Renal pelvis (tissue), 4 donors: ENCODE results near the gene AFG1L. TPM values are rescaled to one million over a fixed set of nuclear protein-coding genes. Genes with fewer than 3 reads are reported as not detected.
"Not testable (repeated sequence)": the region's sequence is repeated elsewhere in the genome, so short reads cannot be mapped to it uniquely, and the experiment has no call there.

ENCODE experiments used
- DNase-seq: peaks from one replicate; pipeline ENCODE4 v3.0.0-alpha.2; 2013
- polyA plus RNA-seq, 3 donors: library from polyadenylated mRNA; unstranded; fragments of 120-200 nt; gene quantifications; one replicate each; pipeline ENCODE4 v1.2.1, GENCODE V29; 2013; ENCODE audit not compliant: insufficient read length in 3 of 3

AFG1L gene
- polyA plus RNA-seq, 3 donors = 7.3 to 8.4 (median 8.3) TPM

DNA sequence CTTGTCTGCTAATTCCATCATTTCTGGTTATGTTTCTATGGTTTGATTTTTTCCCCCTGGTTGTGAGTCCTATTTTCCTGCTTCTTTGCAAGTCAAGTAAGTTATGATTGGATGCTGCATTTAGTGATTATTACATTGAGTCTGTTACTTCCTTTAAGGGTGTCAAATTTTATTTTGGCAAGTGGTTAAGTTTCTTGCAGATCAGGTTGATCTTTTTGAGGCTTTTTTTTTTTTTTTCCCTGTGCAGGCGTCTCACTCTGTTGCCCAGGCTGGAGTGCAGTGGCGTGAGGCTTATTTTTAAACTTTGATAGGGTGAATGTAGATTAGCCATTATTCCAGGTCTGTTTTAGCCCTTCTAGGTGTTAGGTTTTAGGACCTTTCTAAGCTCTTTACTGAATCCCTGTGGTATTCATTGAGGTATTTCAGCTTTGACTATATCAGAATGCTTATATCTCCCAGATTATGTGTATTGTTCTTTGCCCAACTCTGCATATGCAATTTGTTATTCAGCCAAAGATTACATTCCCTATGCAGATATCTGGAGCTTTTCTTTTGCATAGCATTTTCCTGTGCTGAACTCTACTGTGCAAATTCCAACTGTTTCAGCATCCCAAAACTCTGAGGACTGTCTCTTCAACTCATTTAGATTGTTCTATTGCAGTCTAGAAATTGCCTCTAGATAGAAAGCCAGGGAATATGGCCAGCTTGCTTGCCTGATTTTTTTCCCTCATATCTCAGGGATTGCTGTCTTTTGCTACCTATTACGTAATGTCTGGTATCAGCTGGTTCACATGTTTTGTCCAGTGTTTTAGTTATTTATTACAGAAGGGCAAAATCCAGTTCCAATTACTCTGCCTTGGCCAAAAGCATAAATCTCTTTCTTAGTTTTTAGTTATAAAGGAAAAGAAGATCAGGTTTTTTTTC, 113.3 kb downstream of the AFG1L start:
- no peak for DNase-seq

DNA sequence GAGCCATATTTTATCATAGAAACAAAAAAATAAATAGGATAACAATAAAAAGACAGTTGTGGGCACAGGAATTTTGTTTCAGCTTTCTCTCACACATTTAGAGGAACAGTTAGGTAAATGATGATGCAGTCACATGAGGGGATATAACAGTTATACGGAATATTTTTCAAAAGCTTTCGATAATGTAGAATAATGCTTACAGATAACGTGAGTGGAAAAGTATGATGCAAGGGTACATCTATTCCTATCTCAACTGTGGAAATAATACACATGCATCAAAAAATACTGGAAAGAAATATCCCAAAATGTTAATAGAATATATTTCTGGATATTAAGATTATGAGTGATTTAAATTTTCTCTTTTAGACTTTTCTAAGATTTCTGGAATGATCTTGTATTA, 114.0 kb downstream of the AFG1L start:
- no peak for DNase-seq

DNA sequence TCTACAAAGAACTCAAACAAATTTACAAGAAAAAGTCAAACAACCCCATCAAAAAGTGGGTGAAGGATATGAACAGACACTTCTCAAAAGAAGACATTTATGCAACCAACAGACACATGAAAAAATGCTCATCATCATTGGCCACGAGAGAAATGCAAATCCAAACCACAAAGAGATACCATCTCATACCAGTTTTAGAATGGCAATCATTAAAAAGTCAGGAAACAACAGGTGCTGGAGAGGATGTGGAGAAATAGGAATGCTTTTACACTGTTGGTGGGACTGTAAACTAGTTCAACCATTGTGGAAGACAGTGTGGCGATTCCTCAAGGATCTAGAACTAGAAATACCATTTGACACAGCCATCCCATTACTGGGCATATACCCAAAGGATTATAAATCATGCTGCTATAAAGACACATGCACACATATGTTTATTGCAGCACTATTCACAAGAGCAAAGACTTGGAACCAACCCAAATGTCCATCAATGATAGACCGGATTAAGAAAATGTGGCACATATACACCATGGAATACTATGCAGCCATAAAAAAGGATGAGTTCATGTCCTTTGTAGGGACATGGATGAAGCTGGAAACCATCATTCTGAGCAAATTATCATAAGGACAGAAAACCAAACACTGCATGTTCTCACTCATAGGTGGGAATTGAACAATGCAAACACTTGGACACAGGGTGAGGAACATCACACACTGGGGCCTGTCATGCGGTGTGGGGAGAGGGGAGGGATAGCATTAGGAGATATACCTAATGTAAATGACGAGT, 121.4 kb downstream of the AFG1L start:
- not testable (repeated sequence) for DNase-seq

DNA sequence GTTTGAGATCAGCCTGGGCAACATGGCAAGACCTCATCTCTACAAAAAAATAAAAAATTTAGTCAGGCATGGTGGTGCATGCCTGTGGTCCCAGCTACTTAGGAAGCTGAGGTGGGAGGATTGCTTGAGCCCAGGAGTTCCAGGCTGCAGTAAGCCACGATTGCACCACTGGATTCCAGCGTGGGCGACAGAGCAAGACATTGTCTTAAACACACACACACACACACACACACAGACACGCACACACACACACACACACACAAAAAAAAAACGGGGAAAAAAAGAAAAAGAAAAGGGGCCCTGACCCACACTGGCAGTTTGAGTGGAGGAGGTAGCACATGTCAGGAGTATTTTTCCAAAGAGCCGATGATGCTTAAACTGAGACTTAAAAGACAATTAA, 122.2 kb downstream of the AFG1L start:
- DNase-seq = no peak

DNA sequence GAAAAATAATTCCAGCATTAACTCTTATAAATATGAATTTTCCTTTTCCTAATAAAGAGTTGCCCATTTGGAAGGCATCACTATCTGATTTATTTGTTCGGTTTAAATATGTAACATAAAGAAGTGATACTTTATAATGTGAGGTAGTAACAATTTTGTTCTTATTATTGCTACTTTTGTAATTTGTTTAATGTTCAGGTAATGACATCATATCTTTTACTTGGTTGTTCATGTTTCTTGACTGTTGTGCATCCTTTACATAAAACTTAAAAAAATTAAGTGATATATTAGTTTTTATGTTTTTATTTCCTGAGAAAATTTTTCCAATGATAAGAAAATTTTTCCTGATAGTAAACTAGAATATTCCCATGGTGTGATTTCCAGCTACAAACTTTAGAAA, 124.6 kb downstream of the AFG1L start:
- no peak for DNase-seq

DNA sequence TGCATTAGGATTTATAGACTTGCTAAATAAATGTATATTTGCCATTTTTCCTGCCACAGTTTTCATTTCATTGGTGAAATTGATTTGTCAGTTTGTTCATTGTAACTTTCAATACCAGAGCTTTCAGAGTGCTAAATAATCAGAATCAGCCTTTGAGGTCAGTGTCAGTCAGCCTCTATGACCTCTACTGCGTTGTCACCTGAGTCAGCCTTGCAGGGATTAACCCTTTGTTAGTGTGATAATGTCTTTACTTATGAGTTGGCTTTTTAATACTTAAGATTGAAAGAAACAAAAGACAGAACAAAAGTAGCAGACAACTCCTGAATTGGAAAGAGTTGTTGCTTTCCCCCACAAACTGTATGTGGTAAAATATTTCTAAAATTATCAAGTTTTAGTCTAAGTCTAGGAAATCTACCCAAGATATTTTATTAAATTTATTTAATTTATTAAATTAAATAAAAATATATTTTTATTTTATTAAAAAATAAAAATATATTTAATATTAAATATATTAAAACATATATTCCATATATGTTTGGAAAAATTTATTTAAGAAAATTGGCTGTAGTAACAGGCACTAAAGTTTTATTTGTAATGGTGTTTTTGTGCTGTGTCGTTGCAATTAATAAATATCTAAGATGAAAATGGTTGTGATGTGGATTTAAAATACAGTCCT, 125.2 kb downstream of the AFG1L start:
- no peak for DNase-seq

DNA sequence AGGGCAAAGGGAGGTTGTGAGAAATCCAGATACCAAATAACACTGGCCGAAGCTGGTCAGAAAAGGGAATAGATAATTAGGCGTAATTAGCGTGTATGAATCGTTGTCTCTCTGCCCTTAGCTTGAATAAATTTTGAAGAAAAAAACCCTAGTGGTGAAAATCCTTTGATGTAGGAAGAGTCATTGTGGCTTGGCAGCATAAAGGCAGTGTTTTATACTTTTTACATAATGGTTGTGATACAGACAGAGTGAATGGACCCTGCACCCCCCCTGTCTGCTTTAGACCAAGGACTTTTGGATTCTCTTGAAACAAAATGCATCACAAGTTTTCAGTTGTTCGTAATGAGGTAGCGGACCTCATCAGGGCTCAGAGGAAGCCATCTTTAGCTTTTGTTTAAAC, 126.5 kb downstream of the AFG1L start:
- no peak for DNase-seq

DNA sequence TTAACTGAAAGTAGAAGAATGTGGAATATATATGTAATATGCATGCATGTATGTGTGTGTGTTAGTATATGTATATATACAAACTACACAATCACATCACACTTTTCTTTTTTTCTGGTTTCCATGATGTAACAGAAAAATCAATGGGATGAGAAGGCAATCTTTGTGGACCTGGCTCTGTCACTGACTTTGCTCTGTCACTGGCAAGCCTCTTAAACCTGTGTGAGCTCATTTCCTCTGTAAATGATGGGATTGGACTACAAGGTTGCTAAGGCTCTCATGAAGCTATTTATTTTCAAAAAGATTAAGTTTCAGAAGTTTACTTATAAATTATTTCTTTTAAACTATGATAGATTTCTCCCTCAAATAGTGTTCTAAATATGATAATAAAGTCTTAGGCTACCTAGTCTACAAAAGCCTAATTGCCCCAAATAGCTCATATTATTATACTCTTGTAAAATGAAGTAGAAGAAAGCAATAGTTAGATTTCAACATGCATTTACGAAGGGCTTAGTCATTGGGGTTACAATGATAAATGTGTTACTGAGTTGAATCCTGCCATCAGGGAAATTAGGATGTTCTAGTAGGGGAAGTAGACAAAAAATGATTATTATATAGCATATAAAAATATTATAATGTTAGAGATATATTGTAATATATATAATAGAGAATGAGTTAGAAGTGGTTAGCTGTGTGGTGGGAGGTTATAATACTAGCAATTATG, 129.3 kb downstream of the AFG1L start:
- no peak for DNase-seq

DNA sequence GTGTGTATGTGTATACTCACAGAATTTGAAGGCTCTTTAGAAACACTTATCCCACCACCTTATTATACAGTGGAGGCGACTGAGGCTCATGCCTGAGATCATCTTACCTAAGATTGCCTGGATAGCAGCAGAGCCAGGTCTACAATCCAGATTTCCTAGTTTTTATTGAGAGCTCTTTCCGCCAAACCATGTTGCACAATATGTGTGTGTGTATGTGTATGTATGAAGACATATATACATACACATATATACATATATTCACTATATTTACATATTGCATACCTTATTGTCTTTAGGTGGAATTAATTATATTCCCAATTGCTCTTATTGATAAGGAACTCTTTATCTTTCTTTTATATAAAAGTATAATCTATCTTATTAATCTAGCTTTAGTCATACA, 130.6 kb downstream of the AFG1L start:
- DNase-seq = no peak

DNA sequence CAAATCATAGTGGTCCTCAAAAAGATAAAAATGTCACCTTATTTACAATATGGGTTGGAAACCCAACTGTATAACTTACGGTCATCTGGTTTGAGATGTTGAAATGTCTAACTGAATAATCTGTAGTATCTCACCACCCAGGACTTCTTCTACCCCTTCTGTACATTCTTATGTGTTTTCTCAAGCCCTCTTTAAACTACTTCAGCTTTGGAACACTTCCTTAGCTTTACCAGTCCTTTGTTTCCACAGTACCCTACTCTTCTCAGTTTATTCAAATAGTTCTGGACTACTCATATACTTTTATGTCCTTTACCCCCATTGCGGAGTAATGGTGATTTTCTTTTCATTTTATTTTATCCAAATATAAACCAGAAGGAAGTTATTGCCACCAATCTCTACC, 137.3 kb downstream of the AFG1L start:
- DNase-seq = no peak

DNA sequence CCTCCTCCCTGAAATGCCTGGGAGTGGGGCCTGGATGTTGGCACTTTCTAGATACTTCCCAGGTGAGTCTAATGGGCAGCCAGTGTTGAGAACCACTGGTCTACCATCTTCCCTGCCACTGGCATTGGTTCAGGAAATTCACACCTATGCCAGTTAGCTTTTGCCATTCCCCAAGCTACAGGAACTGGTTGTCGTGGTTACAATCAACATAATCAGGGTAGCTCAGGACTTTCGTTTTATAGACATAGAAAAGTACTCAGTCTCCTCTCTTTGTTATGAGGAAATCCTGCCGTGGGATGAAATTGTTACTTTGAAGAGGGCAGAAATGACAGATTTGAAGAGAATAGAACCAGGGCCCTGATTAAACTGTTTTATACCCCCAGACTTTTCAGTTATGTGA, 137.9 kb downstream of the AFG1L start:
- DNase-seq = no peak

DNA sequence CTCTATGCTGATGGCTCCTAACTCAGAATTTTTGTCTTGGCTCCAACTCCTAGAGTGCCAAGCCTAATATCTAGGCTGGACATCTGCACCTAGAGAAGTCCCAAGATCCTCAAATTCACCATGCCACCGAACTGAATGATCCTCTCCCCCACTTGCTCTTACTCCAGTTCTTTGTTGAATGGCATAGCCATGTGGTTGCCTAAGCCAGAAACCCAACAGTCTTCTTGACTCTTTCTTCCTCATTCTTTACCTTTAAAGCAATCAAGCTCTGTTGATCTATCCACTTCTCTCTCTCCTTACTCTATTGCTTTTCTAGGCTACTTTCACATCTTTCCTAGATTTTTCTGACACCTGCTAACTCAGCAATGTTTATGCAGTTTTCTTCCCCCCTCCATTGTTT, 139.4 kb downstream of the AFG1L start:
- no peak for DNase-seq

DNA sequence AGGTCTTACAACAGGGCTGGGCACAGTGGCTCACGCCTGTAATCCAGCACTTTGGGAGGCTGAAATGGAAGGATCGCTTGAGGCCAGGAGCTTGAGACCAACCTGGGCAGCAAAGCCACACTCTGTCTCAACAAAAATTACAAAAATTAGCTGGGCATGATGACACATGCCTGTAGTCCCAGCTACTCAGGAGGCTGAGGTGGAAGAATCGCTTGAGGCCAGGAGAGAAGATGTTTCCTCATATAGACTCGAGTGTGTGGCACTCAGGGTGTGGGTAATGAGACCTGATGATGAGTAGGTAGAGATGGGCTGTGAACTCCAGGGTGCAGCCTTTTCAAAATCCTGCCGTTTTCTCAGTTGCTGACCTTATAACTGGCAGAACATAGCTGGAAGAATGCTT, 140.5 kb downstream of the AFG1L start:
- DNase-seq = no peak

DNA sequence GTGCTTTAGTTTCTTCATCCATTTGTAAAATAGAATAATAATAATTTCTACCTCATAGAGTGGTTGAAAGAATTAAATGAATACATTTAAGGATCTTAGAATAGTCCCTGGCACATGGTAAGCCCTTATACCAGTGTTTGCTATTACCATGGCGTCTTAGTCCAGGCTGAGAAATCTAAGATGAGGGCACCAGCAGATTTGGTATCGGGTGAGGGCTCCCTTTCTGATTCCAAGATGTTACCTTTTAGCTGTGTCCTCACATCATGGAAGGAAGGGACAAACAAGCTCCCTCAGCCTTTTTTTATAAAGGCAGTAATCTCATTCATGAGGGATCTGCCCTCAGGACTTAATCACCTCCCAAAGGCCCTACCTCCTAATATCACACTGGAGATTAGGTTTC, 141.9 kb downstream of the AFG1L start:
- no peak for DNase-seq

DNA sequence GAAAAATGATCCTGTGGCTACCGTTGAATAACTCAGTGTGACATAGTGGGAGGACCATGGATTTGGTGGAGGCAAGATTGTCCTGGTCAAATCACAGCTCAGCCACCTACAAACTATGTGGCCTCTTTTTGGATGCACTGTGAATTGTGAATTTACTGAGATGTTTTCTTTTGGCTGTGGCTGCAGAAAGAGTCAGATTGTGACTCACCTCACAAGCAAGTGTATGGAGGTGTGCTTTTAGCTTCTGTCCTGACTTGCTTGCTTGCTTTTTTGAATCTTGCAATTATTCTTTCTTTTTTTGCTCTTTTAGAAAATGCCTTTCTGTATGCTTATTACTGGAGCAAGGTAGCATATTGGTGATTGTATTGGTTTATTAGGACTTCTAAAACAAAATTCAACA, 143.0 kb downstream of the AFG1L start:
- DNase-seq = no peak

DNA sequence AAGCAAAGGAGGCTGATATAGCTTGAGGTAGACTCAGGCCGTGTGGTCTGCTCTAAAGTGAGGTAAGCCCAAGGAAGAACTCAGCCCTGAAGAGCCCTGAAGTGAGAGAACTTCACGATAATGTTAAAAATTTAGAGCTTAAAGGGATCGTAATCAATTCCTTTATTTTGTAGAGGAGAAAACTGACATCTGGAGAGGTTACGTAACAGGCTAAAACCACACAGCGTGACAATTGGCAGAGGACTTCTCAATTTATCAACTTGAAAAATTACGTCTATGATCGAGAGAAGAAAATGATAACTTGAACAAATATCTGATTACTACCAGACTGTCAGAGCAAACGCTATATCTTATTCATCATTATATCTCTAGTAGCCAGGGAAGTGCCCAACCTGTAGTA, 144.1 kb downstream of the AFG1L start:
- no peak for DNase-seq

DNA sequence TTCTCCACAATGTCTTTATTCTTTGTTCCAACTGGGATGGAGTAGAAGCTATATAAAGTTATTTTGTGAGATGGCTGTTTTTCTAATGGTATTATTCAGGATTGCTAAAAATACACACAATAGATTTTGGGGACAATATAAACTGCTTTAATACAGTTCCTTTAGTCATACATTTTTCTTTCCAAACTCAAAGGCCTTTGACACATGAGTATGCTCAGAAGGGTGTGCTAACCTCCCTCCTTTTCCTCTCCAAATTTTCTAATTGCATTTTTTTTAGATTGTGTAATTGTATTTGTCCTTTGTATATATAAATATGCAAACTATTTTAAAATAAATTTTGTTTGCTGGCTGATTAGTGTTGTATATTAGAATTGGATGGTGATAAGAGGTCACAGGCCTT, 146.3 kb downstream of the AFG1L start:
- no peak for DNase-seq

DNA sequence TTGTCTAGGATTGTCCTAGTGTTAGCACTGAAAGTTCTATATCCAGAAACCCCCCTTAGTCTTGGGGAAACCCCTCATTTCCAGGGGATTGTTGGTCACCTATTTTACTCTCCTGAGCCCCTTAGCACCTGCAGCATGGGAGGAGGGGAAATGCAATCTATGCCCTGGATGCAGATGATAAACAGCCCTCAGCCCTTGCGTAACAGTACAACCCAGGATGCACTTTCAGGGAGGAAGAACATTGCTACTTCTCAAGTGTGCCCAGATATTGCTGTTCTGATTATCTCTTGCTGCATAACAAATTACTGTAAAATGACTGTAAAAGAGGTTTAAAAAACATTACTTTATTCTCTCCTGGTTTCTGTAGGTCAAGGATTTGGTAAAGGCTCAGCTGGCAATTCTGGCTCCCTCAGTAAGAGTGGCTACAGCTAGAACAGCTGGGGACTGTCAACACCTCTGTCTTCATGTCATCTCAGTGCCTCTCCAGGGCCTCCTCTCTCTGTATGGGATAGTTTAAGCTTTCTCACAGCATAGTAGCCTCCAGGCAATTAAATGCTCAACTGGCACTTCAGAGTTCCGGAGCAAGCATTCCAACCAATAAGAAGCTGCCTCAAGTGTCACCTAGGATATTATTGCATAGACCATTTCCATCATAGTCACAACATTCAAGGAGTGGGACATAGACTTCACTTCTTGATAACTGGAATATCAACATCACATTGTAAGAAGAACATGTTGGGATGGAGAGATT, 148.1 kb downstream of the AFG1L start:
- no peak for DNase-seq

DNA sequence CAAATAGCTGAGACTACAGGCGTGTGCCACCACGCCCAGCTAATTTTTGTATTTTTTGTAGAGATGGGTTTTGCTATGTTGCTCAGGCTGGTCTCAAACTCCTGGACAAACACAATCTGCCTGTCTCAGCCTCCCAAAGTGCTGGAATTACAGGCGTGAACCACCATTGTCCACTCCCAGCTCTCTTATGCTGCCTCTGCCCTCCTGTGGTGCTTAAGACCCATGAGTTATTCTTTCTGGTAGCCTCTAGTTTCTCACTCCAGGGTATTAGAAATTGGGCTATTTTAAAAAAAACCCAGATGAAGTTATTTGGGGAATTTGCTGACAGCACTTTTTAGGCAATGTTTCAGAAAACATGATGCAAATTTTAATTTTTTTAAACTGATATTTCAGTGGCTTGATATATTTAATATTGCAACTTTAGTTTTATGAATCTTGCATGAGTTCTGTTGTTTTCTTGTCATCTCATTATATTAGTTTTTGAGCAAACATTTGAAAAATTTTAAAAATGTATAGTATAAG, 151.8 kb downstream of the AFG1L start:
- DNase-seq = no peak

DNA sequence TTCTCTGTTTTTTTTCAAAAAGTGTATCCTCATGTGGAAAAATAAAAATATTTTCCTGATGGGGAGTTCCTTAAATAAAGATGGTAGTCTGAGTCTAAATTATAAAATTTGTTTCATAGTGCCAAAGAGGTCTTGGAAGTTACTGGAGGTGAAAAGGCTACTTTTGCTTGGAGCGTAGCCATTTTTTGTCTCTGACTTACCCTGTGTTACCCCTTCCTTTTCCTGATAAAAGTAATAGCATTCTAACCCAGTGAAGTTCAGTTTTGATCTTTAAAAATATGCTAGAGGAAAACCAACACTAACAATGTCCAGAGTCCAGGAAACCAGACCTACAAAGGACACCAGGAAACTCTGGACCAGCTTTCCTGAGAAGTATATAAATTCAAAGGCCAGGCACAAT, 153.6 kb downstream of the AFG1L start:
- DNase-seq = no peak

DNA sequence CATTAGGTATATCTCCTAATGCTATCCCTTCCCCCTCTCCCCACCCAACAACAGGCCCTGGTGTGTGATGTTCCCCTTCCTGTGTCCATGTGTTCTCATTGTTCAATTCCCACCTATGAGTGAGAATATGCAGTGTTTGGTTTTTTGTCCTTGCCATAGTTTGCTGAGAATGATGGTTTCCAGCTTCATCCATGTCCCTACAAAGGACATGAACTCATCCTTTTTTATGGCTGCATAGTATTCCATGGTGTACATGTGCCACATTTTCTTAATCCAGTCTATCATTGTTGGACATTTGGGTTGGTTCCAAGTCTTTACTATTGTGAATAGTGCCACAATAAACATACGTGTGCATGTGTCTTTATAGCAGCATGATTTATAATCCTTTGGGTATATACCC, 154.9 kb downstream of the AFG1L start:
- DNase-seq = not testable (repeated sequence)
